HCT116 (cell line): ENCODE results near the gene ZSCAN16.

Source experiments
- JUND ChIP-seq: IDR thresholded peaks from 2 replicates; pipeline ENCODE4 v1.6.1; 2012
- POLR2A ChIP-seq: IDR thresholded peaks from 2 replicates; pipeline ENCODE4 v1.7.0; 2011; ENCODE audit warnings: borderline replicate concordance; ENCODE audit not compliant: insufficient read depth, insufficient read length; ENCODE audit errors: extremely low read depth
- YY1 ChIP-seq: IDR thresholded peaks from 2 replicates; pipeline ENCODE4 v1.6.1; 2011; ENCODE audit warnings: low read length, low read depth, moderate library complexity, mild to moderate bottlenecking; ENCODE audit not compliant: insufficient replicate concordance; ENCODE audit errors: extremely low read depth
- TF ChIP-seq, protein P1 (sequence below), 3 experiments: fragments of 200-600 bp in 1 of 3; sonication (generic) in 1 of 3; IDR thresholded peaks in 2 of 3; conservative IDR thresholded peaks in 1 of 3; 2 replicates each; pipeline ENCODE4 v1.5.1; 2012 to 2017; ENCODE audit warnings: low read depth in 2 of 3, low read length in 2 of 3, antibody characterized with exemption in 1 of 3, borderline replicate concordance in 1 of 3, control low read depth in 1 of 3, mild to moderate bottlenecking in 1 of 3, mixed read lengths in 1 of 3, mixed run types in 1 of 3, moderate library complexity in 1 of 3; ENCODE audit not compliant: insufficient read depth in 1 of 3

DNA sequence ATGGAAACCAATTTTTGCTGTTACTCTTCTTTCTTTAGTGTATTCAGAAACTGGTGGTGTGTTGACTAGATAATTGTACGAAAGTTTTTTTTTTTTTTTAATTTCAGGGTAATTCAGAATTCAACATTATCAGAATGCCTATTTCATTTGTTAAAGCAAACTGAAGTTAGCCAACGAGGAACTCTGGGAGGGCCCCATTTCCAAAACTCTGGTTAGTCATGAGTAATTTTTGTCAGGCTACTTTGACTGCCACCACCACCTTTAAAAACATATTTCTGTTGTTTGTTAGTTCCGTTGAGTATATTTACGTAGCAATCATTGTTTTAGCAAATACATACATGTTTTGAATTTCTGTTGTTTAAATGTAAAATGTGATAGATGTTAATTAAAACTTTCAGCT lies 18.0 kb downstream of the ZSCAN16 start:
- TF ChIP-seq YY1 = no peak
- no peak for TF ChIP-seq POLR2A
- TF ChIP-seq JUND = no peak
- TF ChIP-seq, protein P1, sequence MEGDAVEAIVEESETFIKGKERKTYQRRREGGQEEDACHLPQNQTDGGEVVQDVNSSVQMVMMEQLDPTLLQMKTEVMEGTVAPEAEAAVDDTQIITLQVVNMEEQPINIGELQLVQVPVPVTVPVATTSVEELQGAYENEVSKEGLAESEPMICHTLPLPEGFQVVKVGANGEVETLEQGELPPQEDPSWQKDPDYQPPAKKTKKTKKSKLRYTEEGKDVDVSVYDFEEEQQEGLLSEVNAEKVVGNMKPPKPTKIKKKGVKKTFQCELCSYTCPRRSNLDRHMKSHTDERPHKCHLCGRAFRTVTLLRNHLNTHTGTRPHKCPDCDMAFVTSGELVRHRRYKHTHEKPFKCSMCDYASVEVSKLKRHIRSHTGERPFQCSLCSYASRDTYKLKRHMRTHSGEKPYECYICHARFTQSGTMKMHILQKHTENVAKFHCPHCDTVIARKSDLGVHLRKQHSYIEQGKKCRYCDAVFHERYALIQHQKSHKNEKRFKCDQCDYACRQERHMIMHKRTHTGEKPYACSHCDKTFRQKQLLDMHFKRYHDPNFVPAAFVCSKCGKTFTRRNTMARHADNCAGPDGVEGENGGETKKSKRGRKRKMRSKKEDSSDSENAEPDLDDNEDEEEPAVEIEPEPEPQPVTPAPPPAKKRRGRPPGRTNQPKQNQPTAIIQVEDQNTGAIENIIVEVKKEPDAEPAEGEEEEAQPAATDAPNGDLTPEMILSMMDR (IDR thresholded peaks at IDR 0.05 in 2 of 3, conservative IDR thresholded peaks at IDR 0.05 in 1 of 3; ENCODE audit: borderline replicate concordance in 1 of 3, insufficient read depth in 1 of 3, low read depth in 2 of 3, low read length in 2 of 3) = no peak
